Camera-type eye (tissue), 1 donor: Measurements from ENCODE around the gene ABCC3. TPM values are rescaled to one million over a fixed set of nuclear protein-coding genes. Genes with fewer than 3 reads are reported as not detected.

Experiments
- total RNA-seq: library from RNA; depleted of rRNA; stranded (reverse); fragments of >200 nt; gene quantifications from one replicate; pipeline ENCODE4 v1.2.3, GENCODE V29; 2014

Gene ABCC3
- total RNA-seq, result 2.6 TPM

DNA sequence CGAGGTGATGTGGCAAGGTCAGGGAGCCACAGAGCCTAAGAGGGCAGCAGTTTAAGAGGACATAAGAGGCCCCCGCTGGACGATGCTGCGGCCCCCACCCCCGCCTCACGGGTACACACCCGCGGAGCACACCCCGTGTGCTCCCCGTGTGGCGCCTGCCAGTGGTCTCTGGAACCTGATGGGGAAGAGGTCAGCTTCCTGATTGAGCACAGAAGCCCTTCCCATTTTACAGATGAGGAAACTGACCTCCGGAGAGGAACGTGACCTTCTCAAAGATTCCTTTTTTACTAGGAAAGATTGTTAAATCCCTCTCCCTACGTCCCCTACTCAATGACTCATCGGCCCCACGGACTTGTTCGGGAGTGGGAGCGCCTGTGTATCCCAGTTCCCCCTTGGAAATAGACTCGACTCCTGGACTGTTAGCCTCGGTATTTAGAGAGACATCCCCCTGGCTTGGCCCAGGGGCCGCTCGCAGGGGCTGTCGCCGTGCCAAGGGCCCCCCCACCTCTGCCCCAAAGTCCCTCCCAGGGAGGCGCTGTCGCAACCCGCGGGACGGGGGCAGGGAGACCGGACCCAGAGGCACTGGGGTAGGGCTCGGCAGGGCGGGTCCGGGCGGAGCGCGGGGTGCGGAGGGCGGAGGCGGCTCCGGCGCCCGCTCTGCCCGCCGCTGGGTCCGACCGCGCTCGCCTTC is at the start of gene ABCC3:
Gene ABCC3, plus strand, starts transcription at position 658 of the 691 bp plus-strand sequence. CDS start 56 bp downstream, outside the sequence.

DNA sequence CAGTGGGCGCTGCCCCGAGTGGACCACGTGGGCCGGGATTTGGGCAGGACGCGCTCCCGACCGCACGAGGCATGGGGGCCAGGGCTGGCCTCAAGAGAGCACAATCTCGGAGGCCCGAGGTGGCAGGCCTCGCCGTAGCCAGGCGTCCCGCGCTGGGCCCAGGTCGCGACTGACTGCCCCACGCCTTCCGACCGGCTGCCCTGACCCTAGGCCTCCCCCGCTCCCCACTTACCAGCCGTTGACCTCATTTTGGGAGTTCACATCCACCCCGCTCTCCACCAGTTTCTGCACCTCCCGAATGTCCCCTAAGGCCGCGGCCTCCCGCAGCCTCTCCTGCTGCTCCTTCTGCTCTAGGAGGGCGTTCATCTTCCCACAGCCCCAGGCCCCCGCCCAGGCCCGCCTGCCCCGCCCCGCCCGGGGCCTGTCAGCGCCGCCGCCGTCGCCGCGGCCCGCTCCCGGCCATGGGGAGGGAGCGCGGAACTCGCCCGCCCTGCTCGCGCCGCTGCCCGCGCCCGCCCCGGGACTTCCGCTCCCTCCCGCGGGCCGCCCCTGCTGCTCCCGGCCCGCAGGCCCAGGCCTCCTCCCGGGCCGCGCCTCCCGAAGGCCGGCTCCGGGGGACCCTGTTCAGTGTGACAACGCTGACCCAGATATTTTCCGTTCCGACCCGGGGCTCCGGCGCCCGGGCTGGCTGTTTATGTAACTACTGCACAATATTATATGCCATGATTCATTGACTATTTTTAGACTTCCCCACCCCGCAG is 72.8 kb downstream of the ABCC3 start, which contains the start of gene ANKRD40:
Gene ANKRD40, minus strand, starts transcription at position 626 of the 761 bp plus-strand sequence. Its CDS starts 260 bp downstream, at position 366.

GRCh38 chr17:50719144-50719923 is 84.7 kb downstream of the ABCC3 start, which contains the start of gene LUC7L3:
LUC7L3 (plus strand) TSS chr17:50719603; CDS start chr17:50719733, 130 bp downstream.

Other genes with a start within 250 kb of the ABCC3 start
- gene LRRC59, start 237.4 kb upstream of the ABCC3 start, total RNA-seq, result 45.7 TPM
- gene ACSF2, start 208.7 kb upstream of the ABCC3 start, total RNA-seq, result 14.0 TPM
- gene CHAD, start 166.0 kb upstream of the ABCC3 start, total RNA-seq, result 1.4 TPM
- 30.0 TPM for gene RSAD1, start 156.0 kb upstream of the ABCC3 start, total RNA-seq
- gene MYCBPAP, start 126.4 kb upstream of the ABCC3 start, total RNA-seq, result 0.88 TPM
- gene EPN3, start 102.1 kb upstream of the ABCC3 start, total RNA-seq, result 0.82 TPM
- 41.8 TPM for gene SPATA20, start 87.7 kb upstream of the ABCC3 start, total RNA-seq
- 23.5 TPM for gene CACNA1G, start 74.2 kb upstream of the ABCC3 start, total RNA-seq
- 30.3 TPM for gene ANKRD40, start 73.0 kb downstream of the ABCC3 start, total RNA-seq
- 217 TPM for gene LUC7L3, start 84.7 kb downstream of the ABCC3 start, total RNA-seq
- gene ANKRD40CL, start 132.6 kb downstream of the ABCC3 start, total RNA-seq, result not detected
- 8.5 TPM for gene WFIKKN2, start 200.7 kb downstream of the ABCC3 start, total RNA-seq
- gene TOB1, start 231.5 kb downstream of the ABCC3 start, total RNA-seq, result 31.8 TPM